ENCODE measurements around the gene KCNJ3.

The KCNJ3 gene

GRCh38 chr2:154762638-154763037 lies 64.1 kb downstream of the KCNJ3 start:
- H3K9me3 Mint-ChIP-seq = no peaks in the 10 kb centered on the region
- no peak overlapping the region for H3K4me3 Mint-ChIP-seq
- DNase-seq (no peak), ATAC-seq (no peak)
- no peak overlapping the region for H3K27ac Mint-ChIP-seq
- no peaks in the 10 kb centered on the region for H3K4me1 Mint-ChIP-seq
- no peaks in the 10 kb centered on the region for H3K27me3 Mint-ChIP-seq

GRCh38 chr2:154771664-154772284 lies 73.3 kb downstream of the KCNJ3 start:
- H3K27me3 Mint-ChIP-seq = no peaks in the 10 kb centered on the region
- peaks cover 0 to 4% of the 10 kb centered on the region in 2 donors for H3K9me3 Mint-ChIP-seq
- no peak for DNase-seq
- H3K4me3 Mint-ChIP-seq = no peak overlapping the region
- no peak for ATAC-seq
- H3K4me1 Mint-ChIP-seq = no peaks in the 10 kb centered on the region
- no peak overlapping the region for H3K27ac Mint-ChIP-seq

- H3K4me3 Mint-ChIP-seq = no peak overlapping the region
- H3K4me1 Mint-ChIP-seq = no peaks in the 10 kb centered on the region
- ATAC-seq (no peak), DNase-seq (no peak)
- H3K9me3 Mint-ChIP-seq = no peaks in the 10 kb centered on the region
- no peak overlapping the region for H3K27ac Mint-ChIP-seq
- H3K27me3 Mint-ChIP-seq = no peaks in the 10 kb centered on the region
These were observed 78.3 kb downstream of the KCNJ3 start for GRCh38 chr2:154776825-154777224.

DNA sequence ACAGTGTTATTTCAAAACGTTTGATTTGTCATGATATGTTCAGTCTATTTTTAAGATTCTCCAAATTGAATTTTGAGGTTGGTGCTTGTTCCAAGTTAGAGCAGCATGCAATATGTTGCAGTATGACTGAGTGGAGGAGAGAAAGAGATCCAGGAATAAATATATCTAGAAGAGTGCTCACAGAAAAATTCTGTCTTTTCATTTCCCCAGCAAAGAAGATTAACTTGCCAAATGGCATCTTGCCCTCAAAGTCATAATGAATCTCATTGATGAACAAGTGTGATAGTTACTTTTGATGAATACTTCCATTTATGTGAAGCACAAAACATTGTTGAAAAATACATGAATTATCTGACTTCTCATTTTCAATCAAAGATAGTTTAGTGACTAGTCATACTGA lies 95.9 kb downstream of the KCNJ3 start:
- no peaks in the 10 kb centered on the region for H3K4me1 Mint-ChIP-seq
- peaks cover 0 to 10% of the 10 kb centered on the region in 2 donors for H3K9me3 Mint-ChIP-seq
- DNase-seq (no peak), ATAC-seq (no peak)
- H3K27ac Mint-ChIP-seq = no peak overlapping the region
- H3K4me3 Mint-ChIP-seq = no peak overlapping the region
- H3K27me3 Mint-ChIP-seq = no peaks in the 10 kb centered on the region

- Mint-ChIP-seq H3K27me3 (no peaks in the 10 kb centered on the region), H3K9me3 (peaks cover 0 to 10% of the 10 kb centered on the region in 2 donors), H3K4me1 (no peaks in the 10 kb centered on the region), H3K27ac (no peak overlapping the region), H3K4me3 (no peak overlapping the region)
- ATAC-seq = no peak
- no peak for DNase-seq
These were observed 97.2 kb downstream of the KCNJ3 start for GRCh38 chr2:154795651-154796050.

GRCh38 chr2:154804451-154804850 lies 106.0 kb downstream of the KCNJ3 start:
- Mint-ChIP-seq H3K4me3 (no peak overlapping the region), H3K27ac (no peak overlapping the region), H3K4me1 (no peaks in the 10 kb centered on the region), H3K9me3 (no peaks in the 10 kb centered on the region), H3K27me3 (no peaks in the 10 kb centered on the region)
- no peak for DNase-seq
- ATAC-seq = no peak

- Mint-ChIP-seq H3K4me3 (no peak overlapping the region), H3K9me3 (no peaks in the 10 kb centered on the region), H3K4me1 (no peaks in the 10 kb centered on the region), H3K27ac (no peak overlapping the region), H3K27me3 (no peaks in the 10 kb centered on the region)
- ATAC-seq = no peak
- no peak for DNase-seq
These were observed 115.1 kb downstream of the KCNJ3 start for GRCh38 chr2:154813636-154814035.

DNA sequence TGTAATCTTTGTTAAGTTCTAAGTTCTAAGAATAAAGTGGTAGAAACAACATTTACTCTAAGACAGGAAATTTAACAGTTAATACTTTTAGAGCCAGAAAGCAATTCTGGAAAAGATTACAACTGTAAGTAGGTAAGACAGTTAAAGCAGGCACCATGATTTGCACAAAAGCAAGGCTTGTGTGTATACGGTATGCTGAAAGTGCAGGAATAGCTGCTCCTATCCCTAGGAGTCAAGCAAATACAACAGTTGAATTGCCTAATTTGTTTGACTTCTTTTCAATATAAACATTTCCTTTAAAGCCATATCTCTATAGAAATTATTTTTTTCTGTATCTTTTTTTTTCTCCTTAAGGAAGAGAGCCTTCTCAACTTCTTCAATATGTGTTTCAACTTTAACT lies 116.4 kb downstream of the KCNJ3 start:
- no peaks in the 10 kb centered on the region for H3K4me1 Mint-ChIP-seq
- H3K9me3 Mint-ChIP-seq = no peaks in the 10 kb centered on the region
- no peaks in the 10 kb centered on the region for H3K27me3 Mint-ChIP-seq
- DNase-seq (no peak), ATAC-seq (no peak)
- H3K27ac Mint-ChIP-seq = no peak overlapping the region
- H3K4me3 Mint-ChIP-seq = no peak overlapping the region

GRCh38 chr2:154825358-154825757 lies 126.9 kb downstream of the KCNJ3 start:
- DNase-seq = no peak
- H3K4me3 Mint-ChIP-seq = no peak overlapping the region
- H3K4me1 Mint-ChIP-seq = no peaks in the 10 kb centered on the region
- ATAC-seq = no peak
- H3K27ac Mint-ChIP-seq = no peak overlapping the region
- no peaks in the 10 kb centered on the region for H3K27me3 Mint-ChIP-seq
- H3K9me3 Mint-ChIP-seq = no peaks in the 10 kb centered on the region

GRCh38 chr2:154826827-154827226 lies 128.3 kb downstream of the KCNJ3 start:
- H3K4me3 Mint-ChIP-seq = no peak overlapping the region
- H3K27ac Mint-ChIP-seq = no peak overlapping the region
- H3K9me3 Mint-ChIP-seq = no peaks in the 10 kb centered on the region
- no peaks in the 10 kb centered on the region for H3K27me3 Mint-ChIP-seq
- no peak for DNase-seq
- H3K4me1 Mint-ChIP-seq = no peaks in the 10 kb centered on the region
- no peak for ATAC-seq

DNA sequence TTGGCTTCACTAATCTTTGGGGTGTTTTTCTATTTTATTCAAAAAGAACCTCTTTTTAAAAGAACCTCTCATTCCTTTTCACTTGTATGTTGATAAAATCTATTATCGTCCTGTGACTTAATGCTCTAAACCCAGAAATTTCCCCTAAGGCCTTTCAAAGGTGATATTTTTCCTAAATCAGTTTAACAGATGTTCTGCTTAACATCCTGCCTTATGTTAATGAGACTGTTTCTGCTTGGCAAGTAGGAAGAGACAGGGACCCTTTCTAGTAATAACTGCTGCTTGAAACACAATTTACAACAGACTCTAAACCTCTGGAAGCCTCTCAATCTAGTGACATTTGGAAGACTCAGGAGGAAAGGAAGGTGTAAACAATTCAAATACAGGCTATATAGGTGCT lies 128.8 kb downstream of the KCNJ3 start:
- H3K4me3 Mint-ChIP-seq = no peak overlapping the region
- H3K4me1 Mint-ChIP-seq = no peaks in the 10 kb centered on the region
- no peaks in the 10 kb centered on the region for H3K9me3 Mint-ChIP-seq
- DNase-seq (no peak), ATAC-seq (no peak)
- no peaks in the 10 kb centered on the region for H3K27me3 Mint-ChIP-seq
- no peak overlapping the region for H3K27ac Mint-ChIP-seq

- no peak for DNase-seq
- Mint-ChIP-seq H3K27ac (no peak overlapping the region), H3K4me3 (no peak overlapping the region), H3K4me1 (no peaks in the 10 kb centered on the region), H3K27me3 (no peaks in the 10 kb centered on the region), H3K9me3 (no peaks in the 10 kb centered on the region)
- ATAC-seq = no peak
These were observed 134.2 kb downstream of the KCNJ3 start for GRCh38 chr2:154832711-154833110.

GRCh38 chr2:154836632-154837031 lies 138.1 kb downstream of the KCNJ3 start:
- Mint-ChIP-seq H3K4me3 (no peak overlapping the region), H3K9me3 (no peaks in the 10 kb centered on the region), H3K4me1 (no peaks in the 10 kb centered on the region), H3K27ac (no peak overlapping the region), H3K27me3 (no peaks in the 10 kb centered on the region)
- no peak for DNase-seq
- no peak for ATAC-seq

- H3K4me1 Mint-ChIP-seq = no peaks in the 10 kb centered on the region
- no peaks in the 10 kb centered on the region for H3K27me3 Mint-ChIP-seq
These were observed 138.5 kb downstream of the KCNJ3 start for GRCh38 chr2:154837035-154837434.

DNA sequence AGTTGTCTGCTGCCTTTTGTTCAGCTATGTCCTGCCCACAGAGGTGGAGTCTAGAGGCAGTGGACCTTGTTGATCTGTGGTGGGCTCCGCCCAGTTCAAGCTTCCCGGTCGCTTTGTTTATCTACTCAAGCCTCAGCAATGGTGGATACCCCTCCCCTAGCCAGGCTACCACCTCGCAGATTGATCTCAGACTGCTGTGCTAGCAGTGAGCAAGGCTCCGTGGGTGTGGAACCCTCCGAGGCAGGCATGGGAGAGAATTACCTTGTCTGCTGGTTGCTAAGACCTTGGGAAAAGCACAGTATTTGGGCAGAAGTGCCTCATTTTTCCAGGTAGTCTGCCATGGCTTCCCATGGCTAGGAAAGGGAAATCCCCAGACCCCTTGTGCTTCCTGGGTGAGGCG lies 146.0 kb downstream of the KCNJ3 start:
- Mint-ChIP-seq H3K27me3 (no peaks in the 10 kb centered on the region), H3K9me3 (no peaks in the 10 kb centered on the region), H3K4me3 (no peak overlapping the region), H3K4me1 (no peaks in the 10 kb centered on the region), H3K27ac (no peak overlapping the region)
- ATAC-seq = no peak
- DNase-seq = no peak

More at GRCh38 chr2:154837035-154837434, 138.5 kb downstream of the KCNJ3 start:
- DNase-seq (no peak), ATAC-seq (no peak)
- no peak overlapping the region for H3K27ac Mint-ChIP-seq
- H3K4me3 Mint-ChIP-seq = no peak overlapping the region
- H3K9me3 Mint-ChIP-seq = no peaks in the 10 kb centered on the region

- no peaks in the 10 kb centered on the region for H3K27me3 Mint-ChIP-seq
- H3K27ac Mint-ChIP-seq = no peak overlapping the region
- no peak for ATAC-seq
- no peaks in the 10 kb centered on the region for H3K4me1 Mint-ChIP-seq
- H3K4me3 Mint-ChIP-seq = no peak overlapping the region
- DNase-seq = no peak
- H3K9me3 Mint-ChIP-seq = no peaks in the 10 kb centered on the region
These were observed 148.3 kb downstream of the KCNJ3 start for GRCh38 chr2:154846842-154847241.

GRCh38 chr2:154849482-154849881 lies 151.0 kb downstream of the KCNJ3 start:
- Mint-ChIP-seq H3K9me3 (no peaks in the 10 kb centered on the region), H3K27ac (no peak overlapping the region), H3K4me3 (no peak overlapping the region), H3K4me1 (no peaks in the 10 kb centered on the region), H3K27me3 (no peaks in the 10 kb centered on the region)
- ATAC-seq = no peak
- no peak for DNase-seq

Data from stimulated activated naive CD8-positive, alpha-beta T cell treated with anti-CD3 and anti-CD28 coated beads, Interleukin-15, amount 100 ng/mL, for 72 hours (primary cell).